Fibroblast of mammary gland (primary cell): ENCODE measurements around the gene NLGN4Y.

ENCODE experiments used
- DNase-seq: peaks from one replicate; pipeline ENCODE4 v3.0.0-alpha.2; 2010; ENCODE audit warnings: low read depth
- H3K4me3 ChIP-seq: 2 replicates; pipeline ENCODE4 v1.5.1; 2011; ENCODE audit warnings: low read depth, mild to moderate bottlenecking, low read length, moderate library complexity; ENCODE audit not compliant: control insufficient read depth
- CTCF ChIP-seq: conservative IDR thresholded peaks from 2 replicates; pipeline ENCODE4 v1.5.1; 2011; ENCODE audit warnings: low read depth, low read length, inconsistent platforms; ENCODE audit not compliant: control insufficient read depth, insufficient read depth

NLGN4Y gene

GRCh38 chrY:14523491-14524271 lies 648 bp upstream of the NLGN4Y start:
- DNase-seq, result no peak
- no peak for TF ChIP-seq CTCF
- H3K4me3 ChIP-seq, result no peak overlapping the region

DNA sequence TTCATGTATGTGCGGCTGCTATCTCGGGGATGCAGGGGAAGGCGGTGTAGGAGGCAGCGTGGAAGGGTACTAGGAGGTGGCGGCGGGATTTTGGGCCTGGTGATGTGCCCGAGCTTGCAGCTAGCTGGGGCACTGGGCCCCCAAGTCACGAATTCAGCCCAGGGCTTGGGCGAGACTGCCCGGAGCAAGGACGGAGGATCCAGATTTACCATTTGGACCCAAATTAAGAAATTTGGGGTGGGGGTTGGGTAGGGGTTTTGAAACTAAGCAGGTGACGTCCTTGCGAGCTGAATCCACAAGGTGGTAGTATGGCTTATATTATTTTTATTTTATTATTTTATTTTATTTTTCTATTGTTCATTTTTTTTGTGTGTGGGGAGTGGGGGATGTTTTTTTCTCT lies 986 bp downstream of the NLGN4Y start:
- TF ChIP-seq CTCF, result no peak
- H3K4me3 ChIP-seq, result no peak overlapping the region
- no peak for DNase-seq

DNA sequence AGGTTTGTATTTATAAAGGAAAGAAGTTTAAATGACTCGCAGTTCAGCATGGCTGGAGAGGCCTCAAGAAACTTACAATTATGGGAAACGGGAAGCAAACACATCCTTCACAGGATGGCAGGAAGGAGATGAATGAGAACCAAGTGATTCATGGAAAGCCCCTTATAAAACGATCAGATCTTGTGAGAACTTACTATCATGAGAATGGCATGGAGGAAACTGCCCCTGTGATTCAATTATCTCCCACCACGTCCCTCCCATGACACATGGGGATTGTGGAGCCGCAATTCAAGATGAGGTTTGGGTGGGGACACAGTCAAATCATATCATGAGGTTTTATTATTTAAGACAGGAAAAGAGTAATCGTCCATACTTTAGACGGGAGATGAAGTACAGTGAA lies 4.0 kb downstream of the NLGN4Y start:
- H3K4me3 ChIP-seq, result no peak overlapping the region
- TF ChIP-seq CTCF, result no peak
- no peak for DNase-seq

DNA sequence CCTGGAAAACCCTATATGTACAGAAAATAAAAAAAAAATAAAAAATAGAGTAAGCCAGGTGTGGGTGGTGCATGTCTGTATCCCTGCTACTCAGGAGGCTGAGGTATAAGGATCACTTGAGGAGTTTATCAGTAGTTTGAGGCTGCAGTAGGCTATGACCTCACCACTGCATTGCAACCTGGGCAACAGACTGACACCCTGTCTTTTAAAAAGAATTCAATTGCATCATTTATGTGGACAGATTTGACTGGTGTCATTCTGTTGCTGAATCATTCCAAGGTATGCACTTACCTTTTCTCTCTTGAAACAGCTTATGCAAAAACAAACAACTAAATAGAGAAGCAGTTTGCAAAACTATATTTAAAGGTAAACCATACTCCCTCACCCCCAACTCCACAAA lies 12.4 kb downstream of the NLGN4Y start:
- no peak overlapping the region for H3K4me3 ChIP-seq
- no peak for DNase-seq
- TF ChIP-seq CTCF, result no peak

DNA sequence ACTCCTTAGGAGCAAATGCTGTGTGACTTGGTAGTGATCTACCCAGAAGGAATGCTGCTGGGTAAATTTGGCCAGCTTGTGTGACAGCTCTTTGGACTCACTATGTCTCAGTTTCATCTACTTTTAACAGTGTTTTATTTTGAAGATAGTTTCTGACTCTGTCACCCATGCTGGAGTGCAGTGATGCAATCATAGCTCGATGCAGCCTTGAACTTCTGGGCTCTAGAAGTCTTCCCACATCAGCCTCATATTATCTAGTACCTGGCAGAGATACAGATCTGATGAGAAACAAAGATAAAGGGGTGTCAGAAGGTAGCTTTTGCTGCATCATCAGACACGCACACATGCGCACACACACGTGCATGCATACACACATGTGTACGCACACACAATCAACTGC lies 19.2 kb downstream of the NLGN4Y start:
- no peak for DNase-seq
- TF ChIP-seq CTCF, result no peak
- no peak overlapping the region for H3K4me3 ChIP-seq

GRCh38 chrY:14581294-14581693 lies 57.0 kb downstream of the NLGN4Y start:
- H3K4me3 ChIP-seq, result no peak overlapping the region
- no peak for DNase-seq
- TF ChIP-seq CTCF, result no peak

DNA sequence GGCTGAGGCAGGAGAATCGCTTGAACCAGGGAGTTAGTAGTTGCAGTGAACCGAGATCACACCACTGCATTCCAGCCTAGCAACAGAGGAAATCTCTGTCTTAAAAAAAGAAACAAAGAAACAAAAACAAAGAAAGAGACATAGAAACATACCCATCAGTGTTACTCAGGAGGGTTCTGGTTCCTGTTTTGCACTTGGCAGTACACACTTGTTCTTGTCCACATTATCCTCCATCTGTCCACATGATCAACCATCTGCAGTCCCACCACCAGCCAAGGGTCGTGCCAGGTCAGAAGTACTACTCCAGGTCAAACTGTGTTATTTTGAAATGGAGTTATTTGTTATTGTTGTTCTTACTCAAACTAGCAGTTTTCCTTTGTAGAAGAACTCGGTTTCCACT lies 62.4 kb downstream of the NLGN4Y start:
- TF ChIP-seq CTCF, result no peak
- no peak for DNase-seq

More for the DNA sequence above, 62.4 kb downstream of the NLGN4Y start:
- no peak overlapping the region for H3K4me3 ChIP-seq
